ENCODE data around the gene CGB1.
A peak's percentile ranks its signal among the peaks of the same experiment; 100 is the strongest.

The CGB1 gene

GRCh38 chr19:48997972-48998371, 38.7 kb downstream of the CGB1 start:
- ChIA-PET CTCF (interaction anchor here (0.8 to 4.7 kb wide), 12 partner anchors 9 to 411 kb away, joined by 3 to 45 read pairs (median 4); a partner anchor contains a TSS), POLR2A (no interaction called here)
- peak; percentile 41 for TF ChIP-seq CTCF (IDR thresholded peaks at IDR 0.05; ENCODE audit: control extremely low read depth, extremely low read depth, low read depth, missing control alignments)
- peak; percentile 54 for DNase-seq (ENCODE audit: extremely low spot score)

- TF ChIP-seq CTCF (IDR thresholded peaks at IDR 0.05; ENCODE audit: control extremely low read depth, extremely low read depth, low read depth, missing control alignments): no peak
- ChIA-PET CTCF (interaction anchor here (0.7 to 4.5 kb wide), 28 partner anchors 9 to 449 kb away, joined by 3 to 129 read pairs (median 6); partner anchors contain the start of genes DHDH, FTL, LIN7B and NUCB1), POLR2A (interaction anchor here (0.6 to 2.3 kb wide), 11 partner anchors 10 to 375 kb away, joined by 3 to 29 read pairs (median 7); partner anchors contain the start of genes FTL, PPP1R15A, RPL18 and SPHK2)
- DNase-seq (ENCODE audit: extremely low spot score): no peak
Measured at GRCh38 chr19:48994035-48994386, 42.7 kb downstream of the CGB1 start.

DNA sequence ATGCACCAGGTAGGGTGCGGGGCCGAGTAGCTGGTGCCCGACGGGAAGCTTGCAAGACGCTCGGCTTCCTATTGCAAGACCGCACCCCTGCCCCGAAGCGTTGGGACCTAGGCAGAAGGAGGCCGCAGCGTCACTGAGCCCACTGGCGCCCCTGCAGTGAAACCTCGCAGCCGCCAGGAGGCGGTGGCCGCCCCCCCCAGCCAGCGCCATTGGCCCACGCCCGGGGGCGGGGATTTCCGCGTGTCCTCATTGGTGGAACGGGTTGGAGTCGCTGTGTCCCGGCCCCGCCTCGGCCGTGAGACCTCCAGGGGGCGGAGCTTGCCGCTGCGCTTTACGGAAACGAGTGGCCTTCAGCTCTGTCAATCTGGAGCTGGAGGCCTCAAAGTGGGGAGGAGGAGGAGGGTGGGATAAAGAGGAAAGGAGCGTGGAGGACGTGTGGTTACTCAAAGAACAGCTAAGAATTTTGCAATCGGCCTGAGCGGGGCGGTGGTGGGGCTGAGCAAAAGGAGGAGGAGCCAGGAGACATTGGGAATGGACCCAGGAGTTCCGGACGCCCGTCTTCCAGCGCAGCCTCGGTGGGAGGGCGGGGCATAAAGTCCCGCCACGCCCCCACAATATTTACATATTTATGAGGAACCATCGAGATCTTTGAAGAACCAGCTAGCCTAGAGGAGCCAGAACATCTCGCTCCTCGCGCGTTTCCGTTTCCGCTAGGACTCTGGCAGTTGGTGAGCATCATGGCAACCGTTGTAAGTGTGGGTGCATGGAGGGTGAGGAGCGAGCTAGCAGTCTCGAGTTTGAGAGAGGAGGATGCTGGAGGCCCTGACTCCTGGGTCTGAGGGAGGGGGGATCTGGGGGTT, 43.3 kb downstream of the CGB1 start, which contains the start of the genes GYS1 and RUVBL2:
Gene GYS1, minus strand, starts transcription at position 135 of the 860 bp plus-strand sequence. CDS start 197 bp downstream, outside the sequence.
Gene RUVBL2, plus strand, starts transcription at position 713 of the 860 bp plus-strand sequence. Its CDS starts 25 bp downstream, at position 738.
- ChIA-PET POLR2A (interaction anchor here (0.6 to 2.3 kb wide), 19 partner anchors 8 to 374 kb away, joined by 3 to 29 read pairs (median 4); partner anchors contain the start of genes FTL, PPP1R15A, RPL18 and SPHK2), CTCF (interaction anchor here (0.6 to 4.5 kb wide), 43 partner anchors 10 to 477 kb away, joined by 3 to 129 read pairs (median 4); partner anchors contain the start of genes DHDH, FTL, LIN7B and NUCB1)
- DNase-seq (ENCODE audit: extremely low spot score): peak; percentile 99
- TF ChIP-seq CTCF (IDR thresholded peaks at IDR 0.05; ENCODE audit: control extremely low read depth, extremely low read depth, low read depth, missing control alignments): peak; percentile 91

GRCh38 chr19:48992581-48993174, 44.0 kb downstream of the CGB1 start:
- ChIA-PET CTCF (interaction anchor here (0.8 to 4.5 kb wide), 32 partner anchors 11 to 478 kb away, joined by 3 to 129 read pairs (median 4); partner anchors contain the start of genes FTL and LIN7B), POLR2A (interaction anchor here (0.6 to 2.3 kb wide), 11 partner anchors 9 to 128 kb away, joined by 3 to 29 read pairs (median 6); partner anchors contain the start of gene FTL)
- no peak for TF ChIP-seq CTCF (IDR thresholded peaks at IDR 0.05; ENCODE audit: control extremely low read depth, extremely low read depth, low read depth, missing control alignments)
- no peak for DNase-seq (ENCODE audit: extremely low spot score)

DNA sequence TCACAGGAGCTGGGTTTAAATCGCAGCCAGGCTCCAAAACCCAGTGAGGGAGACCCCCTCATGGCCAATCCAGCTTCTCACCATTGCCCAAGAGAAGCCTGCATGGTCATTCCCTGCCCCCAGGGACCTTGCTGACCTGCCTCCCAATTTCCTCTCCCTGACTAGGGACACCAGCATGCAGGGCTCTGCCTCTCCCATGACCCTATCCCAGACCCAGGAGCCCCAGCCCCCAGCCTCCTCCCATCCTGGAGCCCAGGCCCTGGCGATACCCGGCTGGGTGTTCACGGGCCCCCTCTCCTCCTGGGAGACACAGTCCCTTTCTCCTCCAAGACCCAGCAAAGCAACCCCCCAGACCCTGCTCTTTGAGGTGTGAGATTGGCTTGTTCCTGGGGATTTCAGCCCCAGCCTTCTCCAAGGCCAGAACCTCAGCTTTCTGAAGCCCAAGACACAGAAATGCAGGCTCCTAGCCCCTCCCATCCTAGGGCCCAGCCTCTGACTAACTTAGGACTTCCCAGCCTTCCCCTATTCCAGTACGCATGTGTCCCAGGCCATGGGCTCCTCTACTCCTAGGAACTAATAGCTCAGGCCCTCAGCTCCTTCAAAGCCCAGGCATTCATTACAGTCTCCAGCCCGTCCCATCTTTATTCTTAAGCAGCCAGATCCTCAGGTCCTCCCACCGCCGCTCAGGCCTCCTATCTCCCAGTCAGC, 44.7 kb downstream of the CGB1 start:
- peak; percentile 56 for DNase-seq (ENCODE audit: extremely low spot score)

More for the DNA sequence above, 44.7 kb downstream of the CGB1 start:
- TF ChIP-seq CTCF (IDR thresholded peaks at IDR 0.05; ENCODE audit: control extremely low read depth, extremely low read depth, low read depth, missing control alignments): no peak
- ChIA-PET POLR2A (interaction anchor here (2.3 kb wide), 2 partner anchors 25 to 117 kb away, joined by 25 to 29 read pairs; partner anchors contain the start of gene FTL), CTCF (interaction anchor here (1.1 to 4.5 kb wide), 10 partner anchors 8 to 204 kb away, joined by 3 to 129 read pairs (median 12); no protein-coding TSS in a partner anchor)

Measured in GM10248 (cell line).